ENCODE measurements around the gene GNG2.
A peak's percentile ranks its signal among the peaks of the same experiment; 100 is the strongest.

The GNG2 gene

DNA sequence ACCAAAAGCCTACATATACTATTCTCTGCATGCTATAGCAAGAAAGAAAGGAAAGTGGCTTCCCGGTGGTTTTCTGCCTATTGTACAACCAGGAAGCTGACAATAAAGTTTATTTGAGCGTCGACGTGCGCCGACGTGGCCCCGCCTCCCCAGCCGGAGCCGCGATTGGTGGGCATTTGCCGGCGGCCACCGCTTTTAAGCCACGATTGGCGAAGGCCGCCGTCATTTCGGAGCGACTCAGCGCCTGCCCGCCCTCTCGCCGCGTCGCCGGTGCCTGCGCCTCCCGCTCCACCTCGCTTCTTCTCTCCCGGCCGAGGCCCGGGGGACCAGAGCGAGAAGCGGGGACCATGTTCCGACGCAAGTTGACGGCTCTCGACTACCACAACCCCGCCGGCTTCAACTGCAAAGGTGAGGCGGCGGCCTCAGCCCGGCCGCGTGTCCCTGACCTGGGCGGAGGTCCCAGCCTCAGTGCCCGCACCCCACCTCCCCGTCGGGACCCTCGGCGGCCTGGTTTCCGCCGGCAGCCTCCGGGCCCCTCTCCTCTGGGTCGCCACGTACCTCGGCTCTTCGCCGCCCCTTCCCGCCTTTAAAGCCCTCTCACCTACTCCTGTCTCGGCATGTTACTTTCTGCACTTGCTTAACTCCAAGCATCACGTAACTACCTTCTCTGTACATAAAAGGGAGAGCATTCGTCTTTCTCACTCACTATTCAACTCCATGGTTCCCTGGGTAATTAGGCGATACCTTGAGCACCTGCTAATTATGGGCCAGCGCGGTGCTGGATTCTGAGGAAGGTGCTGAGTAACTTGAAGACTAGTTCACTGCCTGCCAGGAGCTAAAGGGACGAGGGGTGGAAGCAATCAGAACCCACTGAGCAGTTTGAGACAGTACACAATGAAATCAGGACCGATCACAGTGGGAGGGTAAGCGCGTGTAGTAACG lies 129.2 kb downstream of the GNG2 start, which contains the start of gene RTRAF:
Gene RTRAF, plus strand, starts transcription at position 254 of the 942 bp plus-strand sequence. Its CDS starts 94 bp downstream, at position 348.
- H2AFZ ChIP-seq (ENCODE audit: low read depth, low read length), result peak within 1 kb of the TSS; percentile 92
- peak within 1 kb of the TSS; percentile 92 for H3K27ac ChIP-seq (ENCODE audit: low read length)
- H3K4me1 ChIP-seq (ENCODE audit: insufficient read depth, low read length), result peaks cover 34% of the 10 kb centered on the region
- peak within 1 kb of the TSS; percentile 81 to 85 for H3K4me3 ChIP-seq (ENCODE audit: low read depth in 1 of 2, low read length in 2 of 2)
- H3K9me3 ChIP-seq (ENCODE audit: insufficient read depth, low read length, severe bottlenecking), result no peaks in the 10 kb centered on the region
- H4K20me1 ChIP-seq (ENCODE audit: insufficient read depth, low read length), result peaks cover 18% of the 10 kb centered on the region; the same call in 1 of the 2 replicates
- H3K36me3 ChIP-seq (ENCODE audit: insufficient read depth, low read length), result peaks cover 41% of the 10 kb centered on the region
- ATAC-seq (ENCODE audit: insufficient read depth, low read depth) (peak; percentile 96), DNase-seq (peak; percentile 94)
- no peaks in the 10 kb centered on the region for H3K27me3 ChIP-seq (ENCODE audit: insufficient read depth, low read length, poor library complexity)
- peak within 1 kb of the TSS; percentile 87 for H3K9ac ChIP-seq (ENCODE audit: low read depth, low read length)
- TF ChIP-seq EZH2 (IDR thresholded peaks at IDR 0.05; ENCODE audit: borderline replicate concordance, low read depth, low read length, severe bottlenecking), result no peak
- TF ChIP-seq CTCF (IDR thresholded peaks at IDR 0.05; ENCODE audit: borderline replicate concordance, extremely low read depth, low read length, poor library complexity, severe bottlenecking), result peak; percentile 1
- peaks cover 57% of the 10 kb centered on the region for H3K79me2 ChIP-seq (ENCODE audit: insufficient read depth, low read length)
- peak within 1 kb of the TSS; percentile 70 for H3K4me2 ChIP-seq (ENCODE audit: insufficient read depth, low read length)

GRCh38 chr14:51990488-51990887 lies 130.1 kb downstream of the GNG2 start:
- peaks cover 18% of the 10 kb centered on the region; the same call in 1 of the 2 replicates for H4K20me1 ChIP-seq (ENCODE audit: insufficient read depth, low read length)
- H3K79me2 ChIP-seq (ENCODE audit: insufficient read depth, low read length), result peaks cover 66% of the 10 kb centered on the region

DNA sequence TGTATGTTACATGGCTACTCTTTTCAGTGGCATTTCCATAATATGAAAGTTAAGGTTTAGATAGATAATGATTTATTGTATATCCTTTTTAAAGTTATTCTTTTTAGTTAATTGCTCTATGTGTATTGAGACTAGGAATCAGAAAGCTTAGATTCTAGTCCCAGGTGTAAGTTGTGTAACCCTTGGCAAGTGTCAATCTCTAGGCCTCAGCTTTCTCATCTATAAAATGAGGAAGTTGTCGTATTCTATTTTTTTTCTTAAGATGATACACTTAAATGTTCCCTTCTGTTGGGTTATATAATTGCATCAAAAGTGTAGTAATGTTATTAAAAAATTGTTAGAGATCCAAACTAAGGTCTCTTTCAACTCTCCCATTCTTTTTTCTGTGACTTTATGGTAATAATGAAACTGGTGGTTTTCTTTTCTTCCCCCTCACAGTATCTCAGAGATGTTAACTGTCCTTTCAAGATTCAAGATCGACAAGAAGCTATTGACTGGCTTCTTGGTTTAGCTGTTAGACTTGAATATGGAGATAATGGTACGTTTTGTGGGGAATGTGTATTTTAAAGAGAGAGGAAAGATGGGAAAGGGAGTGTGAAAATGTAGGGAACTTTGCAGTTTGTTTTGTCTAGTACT lies 133.0 kb downstream of the GNG2 start:
- H3K36me3 ChIP-seq (ENCODE audit: insufficient read depth, low read length), result peaks cover 78% of the 10 kb centered on the region
- ATAC-seq (ENCODE audit: insufficient read depth, low read depth), result no peak
- no peaks in the 10 kb centered on the region for H3K27me3 ChIP-seq (ENCODE audit: insufficient read depth, low read length, poor library complexity)
- H4K20me1 ChIP-seq (ENCODE audit: insufficient read depth, low read length), result peaks cover 21% of the 10 kb centered on the region; the same call in 1 of the 2 replicates
- H3K79me2 ChIP-seq (ENCODE audit: insufficient read depth, low read length), result peaks cover 94% of the 10 kb centered on the region
- TF ChIP-seq CTCF (IDR thresholded peaks at IDR 0.05; ENCODE audit: borderline replicate concordance, extremely low read depth, low read length, poor library complexity, severe bottlenecking) (no peak), EZH2 (IDR thresholded peaks at IDR 0.05; ENCODE audit: borderline replicate concordance, low read depth, low read length, severe bottlenecking) (no peak)
- H3K4me3 ChIP-seq (ENCODE audit: low read depth in 1 of 2, low read length in 2 of 2), result no peak overlapping the region
- no peak for DNase-seq
- no peaks in the 10 kb centered on the region for H3K9me3 ChIP-seq (ENCODE audit: insufficient read depth, low read length, severe bottlenecking)
- H2AFZ ChIP-seq (ENCODE audit: low read depth, low read length), result no peak overlapping the region
- H3K27ac ChIP-seq (ENCODE audit: low read length), result no peak overlapping the region
- H3K9ac ChIP-seq (ENCODE audit: low read depth, low read length), result no peak overlapping the region
- H3K4me1 ChIP-seq (ENCODE audit: insufficient read depth, low read length), result peaks cover 42% of the 10 kb centered on the region
- H3K4me2 ChIP-seq (ENCODE audit: insufficient read depth, low read length), result peak overlapping the region; percentile 70; the same call in 1 of the 2 replicates

More at GRCh38 chr14:51990488-51990887, 130.1 kb downstream of the GNG2 start:
- DNase-seq, result no peak
- peak overlapping the region; percentile 87 for H3K9ac ChIP-seq (ENCODE audit: low read depth, low read length)
- no peaks in the 10 kb centered on the region for H3K27me3 ChIP-seq (ENCODE audit: insufficient read depth, low read length, poor library complexity)
- no peak overlapping the region for H2AFZ ChIP-seq (ENCODE audit: low read depth, low read length)
- H3K4me2 ChIP-seq (ENCODE audit: insufficient read depth, low read length), result peak overlapping the region; percentile 70
- H3K27ac ChIP-seq (ENCODE audit: low read length), result peak overlapping the region; percentile 79; the same call in 1 of the 2 replicates
- H3K4me1 ChIP-seq (ENCODE audit: insufficient read depth, low read length), result peaks cover 34% of the 10 kb centered on the region
- no peak for ATAC-seq (ENCODE audit: insufficient read depth, low read depth)
- H3K36me3 ChIP-seq (ENCODE audit: insufficient read depth, low read length), result peaks cover 50% of the 10 kb centered on the region
- peak overlapping the region; percentile 81 to 85; a peak in 3 of 4 replicates for H3K4me3 ChIP-seq (ENCODE audit: low read depth in 1 of 2, low read length in 2 of 2)
- H3K9me3 ChIP-seq (ENCODE audit: insufficient read depth, low read length, severe bottlenecking), result no peaks in the 10 kb centered on the region
- TF ChIP-seq EZH2 (IDR thresholded peaks at IDR 0.05; ENCODE audit: borderline replicate concordance, low read depth, low read length, severe bottlenecking) (no peak), CTCF (IDR thresholded peaks at IDR 0.05; ENCODE audit: borderline replicate concordance, extremely low read depth, low read length, poor library complexity, severe bottlenecking) (no peak)
